Hepatocyte (in vitro differentiated cells): Measurements from ENCODE around the gene CCDC144A.
"Not testable (repeated sequence)": the region's sequence is repeated elsewhere in the genome, so short reads cannot be mapped to it uniquely, and the experiment has no call there.

Experiments
- CTCF ChIP-seq: fragments of 200-600 bp; sonication (generic); IDR thresholded peaks from 2 replicates; pipeline ENCODE4 v1.5.1; 2016; ENCODE audit warnings: antibody characterized with exemption, mild to moderate bottlenecking; ENCODE audit not compliant: poor library complexity
- EZH2 ChIP-seq: fragments of 200-600 bp; sonication (generic); IDR thresholded peaks from 2 replicates; pipeline ENCODE4 v1.6.1; 2016; ENCODE audit warnings: antibody characterized with exemption, mild to moderate bottlenecking, borderline replicate concordance
- EZH2phosphoT487 ChIP-seq: fragments of 200-600 bp; sonication (generic); IDR thresholded peaks from one replicate; pipeline ENCODE4 v1.6.1; 2018; ENCODE audit warnings: antibody characterized with exemption, mild to moderate bottlenecking, low read depth, moderate library complexity; ENCODE audit not compliant: unreplicated experiment, severe bottlenecking

- TF ChIP-seq CTCF, EZH2phosphoT487, EZH2: not testable (repeated sequence)
These were observed 133.8 kb downstream of the CCDC144A start for GRCh38 chr17:16823768-16824406.
